ENCODE data around the gene ARHGAP27. TPM values are rescaled to one million over a fixed set of nuclear protein-coding genes. Genes with fewer than 3 reads are reported as not detected.
A peak's percentile ranks its signal among the peaks of the same experiment; 100 is the strongest.

Gene ARHGAP27
- total and polyA plus RNA-seq, 9 of the 15 experiments (the other 6 are each of a cell fraction or from before 2014, with no cell fraction given): 0.04 to 4.6 (median 2.1) TPM

GRCh38 chr17:45394913-45395568 is 37.6 kb downstream of the ARHGAP27 start (continued):
- TF ChIP-seq CREB1 (IDR thresholded peaks at IDR 0.05): peak; percentile 75
- peak; percentile 80 for TF ChIP-seq CREB1 (CRISPR knock-in tag; IDR thresholded peaks at IDR 0.05)
- no peak for TF ChIP-seq ZNF445 (CRISPR knock-in tag; IDR thresholded peaks at IDR 0.05; ENCODE audit: low read depth)
- no peak for TF ChIP-seq JUN (IDR thresholded peaks at IDR 0.05; ENCODE audit: borderline replicate concordance, low read depth, low read length)
- TF ChIP-seq JUN (CRISPR knock-in tag; IDR thresholded peaks at IDR 0.05; ENCODE audit: borderline replicate concordance): no peak
- no peak for TF ChIP-seq NR4A1 (CRISPR knock-in tag; IDR thresholded peaks at IDR 0.05)
- no peak for TF ChIP-seq NR4A1 (tag; IDR thresholded peaks at IDR 0.05)
- TF ChIP-seq SMARCE1 (IDR thresholded peaks at IDR 0.05): peak; percentile 83
- 0 out of 2 replicates have a peak, but pooled peaks have one; percentile 19 for TF ChIP-seq ATF1 (CRISPR knock-in tag; IDR thresholded peaks at IDR 0.05)
- peak; percentile 84 for TF ChIP-seq ATF1 (tag; IDR thresholded peaks at IDR 0.05)
- no peak for TF ChIP-seq MED1 (CRISPR knock-in tag; IDR thresholded peaks at IDR 0.05; ENCODE audit: borderline replicate concordance)
- no peak for TF ChIP-seq FOXA1 (IDR thresholded peaks at IDR 0.05; ENCODE audit: borderline replicate concordance)
- no peak for TF ChIP-seq ATF6 (CRISPR knock-in tag; IDR thresholded peaks at IDR 0.05)
- TF ChIP-seq ZBTB49 (CRISPR knock-in tag; IDR thresholded peaks at IDR 0.05; ENCODE audit: borderline replicate concordance): no peak
- no peak for TF ChIP-seq GTF2B (IDR thresholded peaks at IDR 0.05; ENCODE audit: extremely low read depth, insufficient read length)
- peak; percentile 29 for TF ChIP-seq TAF1 (IDR thresholded peaks at IDR 0.05; ENCODE audit: control insufficient read depth, extremely low read depth, insufficient read depth, low read length, severe bottlenecking)
- TF ChIP-seq SOX6 (IDR thresholded peaks at IDR 0.05): peak; percentile 48; the same call in 1 of the 2 replicates
- no peak for TF ChIP-seq NCOA4 (IDR thresholded peaks at IDR 0.05; ENCODE audit: partially characterized antibody)
- TF ChIP-seq LEF1 (IDR thresholded peaks at IDR 0.05): peak; percentile 75
- no peak for TF ChIP-seq STAT5B (CRISPR knock-in tag; IDR thresholded peaks at IDR 0.05)
- no peak for TF ChIP-seq ZHX1 (conservative IDR thresholded peaks at IDR 0.05; ENCODE audit: low read length)
- TF ChIP-seq ETV5 (CRISPR knock-in tag; IDR thresholded peaks at IDR 0.05; ENCODE audit: low read depth): peak; percentile 78; the same call in 1 of the 2 replicates
- 0 out of 2 replicates have a peak, but pooled peaks have one; percentile 70 for TF ChIP-seq LCOR (CRISPR knock-in tag; IDR thresholded peaks at IDR 0.05)
